ENCODE results near the gene VWC2.

VWC2 gene

GRCh38 chr7:49803812-49804211 is 30.4 kb downstream of the VWC2 start (continued):
- no peak for TF ChIP-seq TSHZ2 (CRISPR knock-in tag; IDR thresholded peaks at IDR 0.05)
- TF ChIP-seq ARNTL (CRISPR knock-in tag; IDR thresholded peaks at IDR 0.05; ENCODE audit: borderline replicate concordance, low read depth), result no peak

GRCh38 chr7:49805371-49806007 is 32.1 kb downstream of the VWC2 start:
- ATAC-seq, result no peak
- TF ChIP-seq ZC3H10 (CRISPR knock-in tag; IDR thresholded peaks at IDR 0.05) (no peak), ISL1 (CRISPR knock-in tag; IDR thresholded peaks at IDR 0.05) (no peak), ZNF565 (CRISPR knock-in tag; conservative IDR thresholded peaks at IDR 0.05; ENCODE audit: low read depth) (no peak), SNAI2 (CRISPR knock-in tag; IDR thresholded peaks at IDR 0.05) (no peak), PPARA (CRISPR knock-in tag; IDR thresholded peaks at IDR 0.05; ENCODE audit: borderline replicate concordance) (no peak), OSR1 (CRISPR knock-in tag; IDR thresholded peaks at IDR 0.05) (no peak), TOX (CRISPR knock-in tag; IDR thresholded peaks at IDR 0.05; ENCODE audit: borderline replicate concordance) (no peak), ZFP3 (CRISPR knock-in tag; IDR thresholded peaks at IDR 0.05) (no peak), POU6F1 (CRISPR knock-in tag; IDR thresholded peaks at IDR 0.05; ENCODE audit: borderline replicate concordance, low read depth) (no peak), CSDC2 (CRISPR knock-in tag; IDR thresholded peaks at IDR 0.05) (no peak), ZFP30 (CRISPR knock-in tag; IDR thresholded peaks at IDR 0.05) (no peak), TCF4 (CRISPR knock-in tag; IDR thresholded peaks at IDR 0.05; ENCODE audit: borderline replicate concordance) (no peak)

GRCh38 chr7:49812534-49812933 is 39.1 kb downstream of the VWC2 start:
- ATAC-seq, result no peak
- TF ChIP-seq SNAI2 (CRISPR knock-in tag; IDR thresholded peaks at IDR 0.05), result no peak
- TF ChIP-seq ESRRG (CRISPR knock-in tag; IDR thresholded peaks at IDR 0.05), result no peak
- TF ChIP-seq CREB5 (CRISPR knock-in tag; IDR thresholded peaks at IDR 0.05; ENCODE audit: low read depth), result no peak
- TF ChIP-seq ZFP30 (CRISPR knock-in tag; IDR thresholded peaks at IDR 0.05), result no peak
- TF ChIP-seq TSHZ2 (CRISPR knock-in tag; IDR thresholded peaks at IDR 0.05), result no peak
- TF ChIP-seq ZNF565 (CRISPR knock-in tag; conservative IDR thresholded peaks at IDR 0.05; ENCODE audit: low read depth), result no peak
- no peak for TF ChIP-seq TOX (CRISPR knock-in tag; IDR thresholded peaks at IDR 0.05; ENCODE audit: borderline replicate concordance)
- no peak for TF ChIP-seq ZNF8 (CRISPR knock-in tag; IDR thresholded peaks at IDR 0.05)
- no peak for TF ChIP-seq ZNF70 (CRISPR knock-in tag; IDR thresholded peaks at IDR 0.05)
- TF ChIP-seq POU6F1 (CRISPR knock-in tag; IDR thresholded peaks at IDR 0.05; ENCODE audit: borderline replicate concordance, low read depth), result no peak
- no peak for TF ChIP-seq BACH2 (CRISPR knock-in tag; IDR thresholded peaks at IDR 0.05; ENCODE audit: borderline replicate concordance)
- no peak for TF ChIP-seq TCF4 (CRISPR knock-in tag; IDR thresholded peaks at IDR 0.05; ENCODE audit: borderline replicate concordance)
- no peak for TF ChIP-seq GLIS3 (CRISPR knock-in tag; IDR thresholded peaks at IDR 0.05)

All from SK-N-SH treated with all-trans-retinoic acid at 6 μM for 48 hours (cell line).